Neutrophil (primary cell): Measurements from ENCODE around the gene DLX5.

ENCODE experiments used
- H3K27ac ChIP-seq: fragments of 200-600 bp; sonication (generic); 2 replicates; pipeline ENCODE4 v1.5.1; 2016; ENCODE audit warnings: mild to moderate bottlenecking, moderate library complexity
- H3K27me3 ChIP-seq: fragments of 200-600 bp; sonication (generic); 2 replicates; pipeline ENCODE4 v1.6.0; 2016; ENCODE audit warnings: mild to moderate bottlenecking
- H3K36me3 ChIP-seq: fragments of 200-600 bp; sonication (generic); 2 replicates; pipeline ENCODE4 v1.5.1; 2017
- H3K4me1 ChIP-seq, 2 experiments: fragments of 200-600 bp in 1 of 2; sonication (generic) in 1 of 2; 1 replicate in 1 of 2; 2 replicates in 1 of 2; pipeline versions ENCODE4 v1.5.1 to v1.6.1; 2013 to 2016; ENCODE audit warnings: low read depth in 1 of 2, low read length in 1 of 2, mild to moderate bottlenecking in 1 of 2, moderate library complexity in 1 of 2; ENCODE audit not compliant: control insufficient read depth in 1 of 2, insufficient read depth in 1 of 2
- H3K4me3 ChIP-seq, 2 experiments: fragments of 200-600 bp in 1 of 2; sonication (generic) in 1 of 2; 1 replicate in 1 of 2; 2 replicates in 1 of 2; pipeline ENCODE4 v1.5.1; 2013 to 2016; ENCODE audit warnings: low read depth in 1 of 2, low read length in 1 of 2, mild to moderate bottlenecking in 1 of 2, moderate library complexity in 1 of 2
- H3K9me3 ChIP-seq: fragments of 200-600 bp; sonication (generic); 2 replicates; pipeline ENCODE4 v1.5.1; 2016
- CTCF ChIP-seq: fragments of 200-600 bp; sonication (generic); IDR thresholded peaks from 2 replicates; pipeline ENCODE4 v1.5.1; 2016; ENCODE audit warnings: antibody characterized with exemption

DLX5 gene

DNA sequence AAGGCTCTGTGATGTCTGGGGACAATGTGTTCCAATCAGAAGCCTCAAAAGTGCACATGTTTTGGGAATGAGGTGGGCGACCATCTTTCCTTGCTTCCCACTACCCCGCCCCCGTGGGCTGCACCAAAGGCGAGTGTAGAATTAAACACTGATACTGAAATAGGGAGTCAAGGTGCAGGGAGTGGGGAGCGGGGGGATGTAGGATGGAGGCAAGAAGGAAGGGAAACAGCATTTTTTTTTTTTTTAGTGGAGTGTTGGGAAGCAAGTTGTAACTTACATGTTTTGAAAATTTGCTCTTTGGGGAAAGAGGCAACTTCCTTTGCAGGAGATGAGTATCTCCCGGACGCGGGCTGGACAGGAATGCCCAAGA is 484 bp upstream of the DLX5 start:
- no peak for TF ChIP-seq CTCF
- no peak overlapping the region for H3K4me3 ChIP-seq
- peaks cover 0 to 13% of the 10 kb centered on the region in 2 experiments for H3K4me1 ChIP-seq
- H3K9me3 ChIP-seq = no peaks in the 10 kb centered on the region
- H3K27ac ChIP-seq = no peak overlapping the region
- H3K27me3 ChIP-seq = peaks cover 100% of the 10 kb centered on the region
- H3K36me3 ChIP-seq = no peaks in the 10 kb centered on the region

- H3K36me3 ChIP-seq = no peaks in the 10 kb centered on the region
- peaks cover 100% of the 10 kb centered on the region for H3K27me3 ChIP-seq
- H3K9me3 ChIP-seq = no peaks in the 10 kb centered on the region
- peaks cover 0 to 13% of the 10 kb centered on the region in 2 experiments for H3K4me1 ChIP-seq
- no peak for TF ChIP-seq CTCF
- H3K27ac ChIP-seq = no peak overlapping the region
- H3K4me3 ChIP-seq = no peak overlapping the region
Observed at GRCh38 chr7:97022491-97023306, 1.9 kb downstream of the DLX5 start.

- H3K27me3 ChIP-seq = peaks cover 100% of the 10 kb centered on the region
- no peak for TF ChIP-seq CTCF
- H3K27ac ChIP-seq = no peak overlapping the region
- H3K4me1 ChIP-seq = peaks cover 0 to 6% of the 10 kb centered on the region in 2 experiments
- H3K36me3 ChIP-seq = no peaks in the 10 kb centered on the region
- no peak overlapping the region for H3K4me3 ChIP-seq
- no peaks in the 10 kb centered on the region for H3K9me3 ChIP-seq
Observed at GRCh38 chr7:97021747-97022490, 2.7 kb downstream of the DLX5 start.

DNA sequence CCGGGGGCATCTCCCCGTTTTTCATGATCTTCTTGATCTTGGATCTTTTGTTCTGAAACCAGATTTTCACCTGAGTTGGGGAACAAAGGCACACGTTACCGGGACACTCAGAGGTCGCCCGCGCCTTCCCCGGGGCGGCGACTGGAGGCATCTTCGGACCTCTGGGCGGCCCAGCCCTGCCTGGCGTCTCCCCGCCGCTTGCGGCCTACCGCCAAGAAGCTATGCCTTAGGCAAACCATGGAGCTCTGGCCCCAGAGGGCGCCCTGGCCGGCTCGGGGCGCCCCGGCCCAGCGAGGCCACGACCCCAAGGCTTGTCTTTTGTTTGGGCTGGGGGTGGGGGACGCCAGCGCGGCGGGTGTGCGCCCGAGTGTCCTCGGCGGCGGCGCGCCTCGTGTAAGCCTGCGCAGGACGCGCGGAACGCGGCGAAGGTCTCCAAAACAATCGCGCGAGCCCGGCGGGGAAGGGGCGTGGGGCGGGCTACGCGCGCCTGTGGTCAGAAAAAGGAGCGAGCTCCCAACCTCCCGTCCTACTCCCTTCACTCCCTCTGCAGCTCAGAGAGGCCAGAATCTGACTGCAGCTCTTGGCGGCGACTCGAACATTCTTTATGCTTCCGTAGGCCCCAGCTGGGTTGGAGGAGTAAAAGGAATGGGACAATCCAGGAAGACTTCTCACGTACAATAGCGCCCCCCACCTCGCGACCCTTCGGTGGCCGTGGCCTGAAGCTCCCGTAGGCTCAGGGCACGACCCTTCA is 3.5 kb downstream of the DLX5 start:
- Histone ChIP-seq H3K36me3 (no peaks in the 10 kb centered on the region), H3K27ac (no peak overlapping the region), H3K4me3 (no peak overlapping the region), H3K9me3 (no peaks in the 10 kb centered on the region), H3K27me3 (peaks cover 100% of the 10 kb centered on the region), H3K4me1 (peaks cover 0 to 3% of the 10 kb centered on the region in 2 experiments)
- no peak for TF ChIP-seq CTCF

DNA sequence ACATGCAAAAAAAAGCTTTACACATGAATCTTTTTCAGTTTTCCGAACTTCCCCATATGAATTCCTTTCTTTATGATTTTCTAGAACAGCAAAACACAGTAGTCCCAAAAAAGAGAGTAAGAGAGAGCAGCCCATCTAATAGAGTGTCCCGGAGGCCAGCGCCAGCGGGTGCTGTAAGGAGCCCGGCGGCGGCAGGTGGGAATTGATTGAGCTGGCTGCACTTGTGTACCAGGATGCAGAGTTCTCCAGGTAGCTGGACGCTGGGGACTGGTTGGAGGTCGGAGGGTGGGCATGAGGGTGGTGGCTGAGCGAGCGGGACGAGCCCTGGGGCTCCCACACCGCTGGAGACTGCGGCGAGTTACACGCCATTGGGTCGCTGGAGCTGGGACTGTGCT is 4.0 kb downstream of the DLX5 start:
- Histone ChIP-seq H3K4me3 (no peak overlapping the region), H3K9me3 (no peaks in the 10 kb centered on the region), H3K4me1 (peaks cover 0 to 3% of the 10 kb centered on the region in 2 experiments), H3K36me3 (no peaks in the 10 kb centered on the region), H3K27ac (no peak overlapping the region), H3K27me3 (peaks cover 100% of the 10 kb centered on the region)
- no peak for TF ChIP-seq CTCF
